Loucy (cell line): ENCODE measurements around the gene SLITRK4.
A peak's percentile ranks its signal among the peaks of the same experiment; 100 is the strongest.

Experiments
- H2AFZ ChIP-seq: fragments of 200-600 bp; sonication (generic); 2 replicates; pipeline ENCODE4 v1.6.0; 2016; ENCODE audit warnings: antibody characterized with exemption, mild to moderate bottlenecking, low read length, moderate library complexity
- H3F3A ChIP-seq: fragments of 200-600 bp; 2 replicates; pipeline ENCODE4 v1.6.0; 2016; ENCODE audit warnings: antibody characterized with exemption, low read depth, mild to moderate bottlenecking
- H3K27me3 ChIP-seq: fragments of 200-600 bp; sonication (generic); 2 replicates; pipeline ENCODE4 v1.6.1; 2014; ENCODE audit warnings: low read length, mild to moderate bottlenecking; ENCODE audit not compliant: insufficient read depth, poor library complexity, severe bottlenecking
- H3K36me3 ChIP-seq: fragments of 200-600 bp; sonication (generic); 2 replicates; pipeline ENCODE4 v1.6.1; 2016; ENCODE audit warnings: low read length; ENCODE audit not compliant: insufficient read depth
- H3K4me1 ChIP-seq: fragments of 200-600 bp; sonication (generic); 2 replicates; pipeline ENCODE4 v1.5.1; 2014; ENCODE audit warnings: low read length, mild to moderate bottlenecking; ENCODE audit not compliant: insufficient read depth, poor library complexity, severe bottlenecking
- H3K4me2 ChIP-seq: fragments of 200-600 bp; sonication (generic); 2 replicates; pipeline ENCODE4 v1.6.0; 2014; ENCODE audit warnings: antibody characterized with exemption, low read length, low read depth, mild to moderate bottlenecking; ENCODE audit not compliant: poor library complexity, severe bottlenecking
- H3K4me3 ChIP-seq: fragments of 200-600 bp; sonication (generic); 2 replicates; pipeline ENCODE4 v1.5.1; 2014; ENCODE audit warnings: low read length, mild to moderate bottlenecking, mixed read lengths; ENCODE audit not compliant: poor library complexity, severe bottlenecking
- H3K79me2 ChIP-seq: fragments of 200-600 bp; sonication (generic); 2 replicates; pipeline ENCODE4 v1.6.1; 2014; ENCODE audit warnings: low read length; ENCODE audit not compliant: insufficient read depth
- H3K9ac ChIP-seq: fragments of 200-600 bp; sonication (generic); 2 replicates; pipeline ENCODE4 v1.6.0; 2014; ENCODE audit warnings: mild to moderate bottlenecking, low read depth, low read length, moderate library complexity; ENCODE audit not compliant: poor library complexity, severe bottlenecking
- H3K9me2 ChIP-seq: fragments of 200-600 bp; sonication (generic); replicated peaks from 2 replicates; pipeline ENCODE4 v1.6.1; 2016; ENCODE audit warnings: low read depth, low read length, mixed read lengths
- H3K9me3 ChIP-seq: fragments of 200-600 bp; sonication (generic); 2 replicates; pipeline ENCODE4 v1.6.1; 2014; ENCODE audit warnings: mild to moderate bottlenecking, antibody characterized with exemption, low read length, low read depth; ENCODE audit not compliant: insufficient read depth
- H4K20me1 ChIP-seq: fragments of 200-600 bp; sonication (generic); 2 replicates; pipeline ENCODE4 v1.6.0; 2014; ENCODE audit warnings: antibody characterized with exemption, low read length, mild to moderate bottlenecking; ENCODE audit not compliant: insufficient read depth, poor library complexity, severe bottlenecking
- CTCF ChIP-seq: fragments of 200-600 bp; sonication (generic); conservative IDR thresholded peaks from 2 replicates; pipeline ENCODE4 v1.5.1; 2014; ENCODE audit warnings: mild to moderate bottlenecking, antibody characterized with exemption, low read length
- EZH2phosphoT487 ChIP-seq: fragments of 200-600 bp; IDR thresholded peaks from 2 replicates; pipeline ENCODE4 v1.6.1; 2018; ENCODE audit warnings: antibody characterized with exemption, mild to moderate bottlenecking, moderate library complexity, borderline replicate concordance

The SLITRK4 gene

GRCh38 chrX:143633461-143634308, 2.2 kb downstream of the SLITRK4 start:
- Histone ChIP-seq H3K9me2 (no peaks in the 10 kb centered on the region), H4K20me1 (no peaks in the 10 kb centered on the region), H2AFZ (no peak overlapping the region), H3K79me2 (no peaks in the 10 kb centered on the region), H3F3A (no peaks in the 10 kb centered on the region), H3K4me3 (no peak overlapping the region), H3K9me3 (no peaks in the 10 kb centered on the region), H3K4me1 (peaks cover 12% of the 10 kb centered on the region), H3K27me3 (no peaks in the 10 kb centered on the region), H3K4me2 (no peak overlapping the region), H3K36me3 (no peaks in the 10 kb centered on the region), H3K9ac (no peak overlapping the region)
- TF ChIP-seq CTCF, result no peak
- no peak for TF ChIP-seq EZH2phosphoT487

GRCh38 chrX:143632625-143633410, 3.1 kb downstream of the SLITRK4 start:
- H3K4me2 ChIP-seq, result peak overlapping the region; percentile 54

GRCh38 chrX:143623657-143624056, 12.2 kb downstream of the SLITRK4 start:
- no peak overlapping the region for H2AFZ ChIP-seq
- no peaks in the 10 kb centered on the region for H3K9me3 ChIP-seq
- no peaks in the 10 kb centered on the region for H3F3A ChIP-seq
- H3K79me2 ChIP-seq, result no peaks in the 10 kb centered on the region
- no peak overlapping the region for H3K9ac ChIP-seq
- no peaks in the 10 kb centered on the region for H3K27me3 ChIP-seq
- H3K4me2 ChIP-seq, result no peak overlapping the region
- H3K9me2 ChIP-seq, result no peaks in the 10 kb centered on the region
- TF ChIP-seq EZH2phosphoT487 (no peak), CTCF (no peak)
- H3K4me1 ChIP-seq, result no peaks in the 10 kb centered on the region
- H3K36me3 ChIP-seq, result no peaks in the 10 kb centered on the region
- H4K20me1 ChIP-seq, result no peaks in the 10 kb centered on the region
- no peak overlapping the region for H3K4me3 ChIP-seq

More at GRCh38 chrX:143632625-143633410, 3.1 kb downstream of the SLITRK4 start:
- H3K4me3 ChIP-seq, result peak overlapping the region; percentile 14
- H3K4me1 ChIP-seq, result peaks cover 12% of the 10 kb centered on the region
- H3K36me3 ChIP-seq, result no peaks in the 10 kb centered on the region
- no peaks in the 10 kb centered on the region for H3K27me3 ChIP-seq
- peak overlapping the region; percentile 81 for H2AFZ ChIP-seq
- H3K9me3 ChIP-seq, result no peaks in the 10 kb centered on the region
- no peak overlapping the region for H3K9ac ChIP-seq
- no peaks in the 10 kb centered on the region for H3K9me2 ChIP-seq
- no peaks in the 10 kb centered on the region for H3K79me2 ChIP-seq
- TF ChIP-seq EZH2phosphoT487, result no peak
- no peaks in the 10 kb centered on the region for H3F3A ChIP-seq
- H4K20me1 ChIP-seq, result no peaks in the 10 kb centered on the region
